Left renal cortex interstitium (tissue), 4 donors: ENCODE measurements around the gene TNFRSF11A. TPM values are rescaled to one million over a fixed set of nuclear protein-coding genes. Genes with fewer than 3 reads are reported as not detected.

Source experiments
- DNase-seq, 4 donors: peaks; one replicate each; pipeline ENCODE4 v3.0.0-alpha.2; 2013; ENCODE audit warnings: low read depth in 4 of 4, low spot score in 2 of 4, missing footprints in 1 of 4
- polyA plus RNA-seq, 4 donors: library from polyadenylated mRNA; unstranded; fragments of 120-200 nt; gene quantifications; one replicate each; pipeline ENCODE4 v1.2.1, GENCODE V29; 2013; ENCODE audit not compliant: insufficient read length in 4 of 4

Gene TNFRSF11A
- polyA plus RNA-seq = 1 to 10 TPM; 1.8 to 3.4 (median 2.5) TPM

- no peak for DNase-seq
Observed at GRCh38 chr18:62324917-62325805, at the start of gene TNFRSF11A. Gene TNFRSF11A, plus strand, starts transcription at chr18:62325310. Its CDS starts 43 bp downstream, at chr18:62325353.

- no peak for DNase-seq
Observed at GRCh38 chr18:62277045-62277444, 48.1 kb upstream of the TNFRSF11A start.

GRCh38 chr18:62279561-62279960 is 45.5 kb upstream of the TNFRSF11A start:
- DNase-seq = no peak

GRCh38 chr18:62280058-62280457 is 45.1 kb upstream of the TNFRSF11A start:
- DNase-seq = no peak

GRCh38 chr18:62280786-62281185 is 44.3 kb upstream of the TNFRSF11A start:
- DNase-seq = no peak

- no peak for DNase-seq
Observed at GRCh38 chr18:62281684-62282083, 43.4 kb upstream of the TNFRSF11A start.

GRCh38 chr18:62282188-62282629 is 42.9 kb upstream of the TNFRSF11A start:
- no peak for DNase-seq

GRCh38 chr18:62284637-62285036 is 40.5 kb upstream of the TNFRSF11A start:
- no peak for DNase-seq

GRCh38 chr18:62285281-62285680 is 39.8 kb upstream of the TNFRSF11A start:
- no peak for DNase-seq

GRCh38 chr18:62287781-62288664 is 37.1 kb upstream of the TNFRSF11A start:
- no peak for DNase-seq

GRCh38 chr18:62288665-62289008 is 36.5 kb upstream of the TNFRSF11A start:
- no peak for DNase-seq

GRCh38 chr18:62289047-62289446 is 36.1 kb upstream of the TNFRSF11A start:
- DNase-seq = no peak

- DNase-seq = no peak
Observed at GRCh38 chr18:62294073-62294472, 31.0 kb upstream of the TNFRSF11A start.

GRCh38 chr18:62300359-62300963 is 24.6 kb upstream of the TNFRSF11A start:
- no peak for DNase-seq

GRCh38 chr18:62301322-62301721 is 23.8 kb upstream of the TNFRSF11A start:
- DNase-seq = no peak

GRCh38 chr18:62312851-62313250 is 12.3 kb upstream of the TNFRSF11A start:
- DNase-seq = no peak

GRCh38 chr18:62318228-62319180 is 6.6 kb upstream of the TNFRSF11A start:
- no peak for DNase-seq

GRCh38 chr18:62321201-62321600 is 3.9 kb upstream of the TNFRSF11A start:
- no peak for DNase-seq

GRCh38 chr18:62323483-62324180 is 1.5 kb upstream of the TNFRSF11A start:
- no peak for DNase-seq
